GM06990 (cell line): ENCODE measurements around the gene TMPRSS15.

Experiments used
- DNase-seq: peaks from one replicate; pipeline ENCODE4 v3.0.0-alpha.2; 2011; ENCODE audit not compliant: insufficient read length; ENCODE audit errors: extremely low read depth
- H3K27me3 ChIP-seq: replicated peaks from 2 replicates; pipeline ENCODE4 v1.6.0; 2011; ENCODE audit warnings: low read length; ENCODE audit not compliant: control insufficient read depth, insufficient read depth
- H3K36me3 ChIP-seq: 2 replicates; pipeline ENCODE4 v1.5.1; 2011; ENCODE audit warnings: low read length; ENCODE audit not compliant: control insufficient read depth, insufficient read depth
- H3K4me3 ChIP-seq: replicated peaks from 2 replicates; pipeline ENCODE4 v1.5.1; 2011; ENCODE audit warnings: low read depth, mild to moderate bottlenecking, control low read depth, low read length
- CTCF ChIP-seq: IDR thresholded peaks from 2 replicates; pipeline ENCODE4 v1.5.1; 2011; ENCODE audit warnings: low read length, control low read depth, mild to moderate bottlenecking, inconsistent platforms; ENCODE audit not compliant: insufficient read depth, poor library complexity, severe bottlenecking

The TMPRSS15 gene

GRCh38 chr21:18340387-18340942, 63.1 kb downstream of the TMPRSS15 start:
- no peak overlapping the region for H3K4me3 ChIP-seq
- no peaks in the 10 kb centered on the region for H3K36me3 ChIP-seq
- no peak for TF ChIP-seq CTCF
- H3K27me3 ChIP-seq = no peaks in the 10 kb centered on the region
- DNase-seq = no peak

DNA sequence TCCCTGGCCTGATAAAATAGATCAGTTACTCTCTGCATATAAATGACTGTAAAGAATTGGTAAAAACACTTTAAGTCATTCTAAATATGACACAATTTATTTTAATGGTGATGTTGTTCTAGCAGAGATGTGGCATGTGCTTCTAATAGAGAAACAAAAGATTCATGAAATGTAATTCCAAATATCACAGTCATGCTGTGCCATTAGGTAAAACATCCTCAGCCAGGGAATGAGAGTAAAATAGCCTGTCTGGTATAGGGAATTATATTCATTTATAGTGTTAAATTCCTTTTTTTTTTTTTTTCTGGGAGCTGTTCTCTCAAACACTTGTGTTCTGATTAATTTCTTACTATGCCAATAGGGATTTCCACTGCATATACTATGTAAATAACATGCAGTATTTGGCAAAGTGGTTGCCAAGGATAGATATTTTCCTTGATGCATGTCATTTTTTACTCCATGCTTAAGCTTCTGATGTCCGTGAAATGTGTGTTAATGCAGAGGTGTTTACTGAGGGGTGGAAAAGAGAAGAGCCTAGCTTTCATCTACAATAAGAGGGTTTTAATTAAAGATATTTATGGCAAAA, 67.8 kb downstream of the TMPRSS15 start:
- Histone ChIP-seq H3K27me3 (no peaks in the 10 kb centered on the region), H3K36me3 (no peaks in the 10 kb centered on the region), H3K4me3 (no peak overlapping the region)
- no peak for DNase-seq
- no peak for TF ChIP-seq CTCF

GRCh38 chr21:18334066-18334465, 69.5 kb downstream of the TMPRSS15 start:
- no peak for DNase-seq

DNA sequence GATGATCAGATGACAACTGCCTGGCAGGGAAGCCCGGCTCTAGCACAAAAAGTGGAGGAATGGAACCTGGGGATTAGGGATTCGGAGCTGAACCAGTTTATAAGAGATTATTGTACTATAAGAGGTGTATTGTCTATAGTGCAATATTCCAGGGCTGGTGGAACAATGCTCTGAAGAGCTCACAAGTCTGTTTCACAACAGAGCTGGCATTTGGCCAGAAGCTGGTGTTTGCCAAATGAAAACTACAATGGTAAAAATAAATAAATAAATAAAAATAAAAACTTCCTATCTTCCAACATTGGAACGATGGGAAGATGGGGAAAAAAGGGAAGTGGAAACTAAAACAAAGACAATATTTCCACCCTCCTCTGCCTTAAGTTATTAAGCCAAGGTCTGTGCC, 85.4 kb downstream of the TMPRSS15 start:
- TF ChIP-seq CTCF = no peak
- no peak for DNase-seq
- H3K36me3 ChIP-seq = no peaks in the 10 kb centered on the region
- no peaks in the 10 kb centered on the region for H3K27me3 ChIP-seq
- no peak overlapping the region for H3K4me3 ChIP-seq

More at GRCh38 chr21:18334066-18334465, 69.5 kb downstream of the TMPRSS15 start:
- no peak overlapping the region for H3K4me3 ChIP-seq
- TF ChIP-seq CTCF = no peak
- H3K27me3 ChIP-seq = no peaks in the 10 kb centered on the region
- no peaks in the 10 kb centered on the region for H3K36me3 ChIP-seq

GRCh38 chr21:18298228-18298627, 105.4 kb downstream of the TMPRSS15 start:
- no peak for TF ChIP-seq CTCF
- Histone ChIP-seq H3K27me3 (no peaks in the 10 kb centered on the region), H3K36me3 (no peaks in the 10 kb centered on the region), H3K4me3 (no peak overlapping the region)
- no peak for DNase-seq

DNA sequence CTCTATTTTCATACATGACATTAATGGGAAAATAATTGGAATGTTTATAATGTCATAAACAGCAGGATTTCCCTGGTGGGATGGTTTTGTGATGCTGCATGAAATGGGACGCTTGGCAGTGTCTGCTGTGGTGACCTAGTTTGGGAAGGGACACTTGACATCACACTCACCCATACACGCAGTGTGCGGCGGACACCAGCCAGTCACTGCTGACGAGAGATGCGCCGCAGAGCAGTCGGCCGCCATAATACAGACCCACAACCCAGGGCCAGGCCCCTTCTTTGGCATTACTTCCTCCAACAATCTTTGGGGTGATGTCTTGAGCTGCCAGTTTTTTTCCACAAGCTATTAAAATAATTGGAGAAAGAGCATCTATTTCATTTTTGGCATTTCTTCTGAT, 109.5 kb downstream of the TMPRSS15 start:
- no peak for TF ChIP-seq CTCF
- H3K36me3 ChIP-seq = no peaks in the 10 kb centered on the region
- H3K4me3 ChIP-seq = no peak overlapping the region
- H3K27me3 ChIP-seq = no peaks in the 10 kb centered on the region
- DNase-seq = no peak
